OCI-LY7 (cell line): ENCODE results near the gene ASMTL. TPM values are rescaled to one million over a fixed set of nuclear protein-coding genes. Genes with fewer than 3 reads are reported as not detected.

Experiments used
- BruUV-seq: library from RNA; stranded (reverse); fragments of 400-500 nt; replicated peaks from 2 replicates; lab custom pipeline; 2021; lab: Mats Ljungman, UMichigan
- CTCF ChIA-PET: fragments of 300-600 bp; sonication (Branson Sonifier 250); formaldehyde crosslinking; loops from one replicate; lab custom pipeline; 2022; ENCODE audit warnings: antibody characterized with exemption; ENCODE audit not compliant: unreplicated experiment; lab: Charles Lee
- POLR2A ChIA-PET: fragments of 300-600 bp; sonication (Branson Sonifier 250); formaldehyde crosslinking; loops from one replicate; lab custom pipeline; 2022; ENCODE audit warnings: antibody characterized with exemption; lab: Charles Lee
- DNase-seq: peaks from one replicate; pipeline ENCODE4 v3.0.0-alpha.2; 2015; ENCODE audit warnings: low spot score
- H2AFZ ChIP-seq: fragments of 200-600 bp; sonication (generic), shearing (Covaris generic); 2 replicates; pipeline ENCODE4 v1.6.1; 2014; ENCODE audit warnings: mild to moderate bottlenecking, antibody characterized with exemption, low read length, moderate library complexity
- H3K27ac ChIP-seq: fragments of 200-600 bp; sonication (generic); 2 replicates; pipeline ENCODE4 v1.5.1; 2014; ENCODE audit warnings: mixed run types, low read depth, mild to moderate bottlenecking, moderate library complexity, low read length, inconsistent platforms; ENCODE audit not compliant: poor library complexity, severe bottlenecking
- H3K36me3 ChIP-seq: fragments of 200-600 bp; sonication (generic); 2 replicates; pipeline ENCODE4 v1.6.1; 2014; ENCODE audit warnings: mild to moderate bottlenecking, antibody characterized with exemption, low read length, moderate library complexity, mixed read lengths; ENCODE audit not compliant: insufficient read depth
- H3K4me1 ChIP-seq: fragments of 200-600 bp; sonication (generic); 2 replicates; pipeline ENCODE4 v1.5.1; 2014; ENCODE audit warnings: mild to moderate bottlenecking, low read length; ENCODE audit not compliant: insufficient read depth, poor library complexity, severe bottlenecking
- H3K4me2 ChIP-seq: fragments of 200-600 bp; sonication (generic); 2 replicates; pipeline ENCODE4 v1.6.1; 2014; ENCODE audit warnings: mild to moderate bottlenecking, low read length
- H3K4me3 ChIP-seq: fragments of 200-600 bp; sonication (generic); 2 replicates; pipeline ENCODE4 v1.5.1; 2014; ENCODE audit warnings: mild to moderate bottlenecking, low read depth, low read length; ENCODE audit not compliant: poor library complexity, severe bottlenecking
- H3K79me2 ChIP-seq: fragments of 200-600 bp; sonication (generic); 2 replicates; pipeline ENCODE4 v1.6.1; 2016; ENCODE audit warnings: low read depth, mild to moderate bottlenecking, low read length, moderate library complexity, mixed read lengths; ENCODE audit not compliant: insufficient read depth
- H3K9me2 ChIP-seq: fragments of 200-600 bp; sonication (generic); 2 replicates; pipeline ENCODE4 v1.6.1; 2016; ENCODE audit warnings: mild to moderate bottlenecking, low read length, mixed read lengths; ENCODE audit not compliant: insufficient read depth
- H3K9me3 ChIP-seq: fragments of 200-600 bp; sonication (generic); 2 replicates; pipeline ENCODE4 v1.6.1; 2014; ENCODE audit warnings: mild to moderate bottlenecking, mixed run types, low read length, mixed read lengths
- H4K20me1 ChIP-seq: fragments of 200-600 bp; sonication (generic); 2 replicates; pipeline ENCODE4 v1.6.1; 2014; ENCODE audit warnings: mild to moderate bottlenecking, antibody characterized with exemption, low read length, moderate library complexity, mixed read lengths; ENCODE audit not compliant: insufficient read depth
- EZH2phosphoT487 ChIP-seq: fragments of 200-600 bp; sonication (generic); IDR thresholded peaks from 2 replicates; pipeline ENCODE4 v1.6.1; 2018; ENCODE audit warnings: low read depth, borderline replicate concordance, mild to moderate bottlenecking, mixed run types, antibody characterized with exemption, low read length, moderate library complexity, mixed read lengths
- intact Hi-C: fragments of 100-400 bp; cut with micrococcal nuclease; formaldehyde crosslinking; loops from one replicate; pipeline ENCODE4 v1.10.0; 2022; ENCODE audit not compliant: unreplicated experiment
- total RNA-seq, 2 experiments: library from RNA; depleted of rRNA in 1 of 2; stranded (reverse); fragments of >200 nt in 1 of 2; shearing (Covaris generic) in 1 of 2; gene quantifications; 2 replicates each; pipeline ENCODE4 v1.2.3, GENCODE V29; 2014 to 2022
- TF ChIP-seq, protein P1 (sequence below): fragments of 200-600 bp; sonication (generic); conservative IDR thresholded peaks from 2 replicates; pipeline ENCODE4 v1.5.1; 2014; ENCODE audit warnings: mild to moderate bottlenecking, antibody characterized with exemption, low read length, moderate library complexity, mixed read lengths

ASMTL gene
- total RNA-seq, 2 experiments from 2014 or later: 17.2 to 37.0 TPM

- Histone ChIP-seq H3K4me1 (peaks cover 29% of the 10 kb centered on the region), H3K9me3 (no peaks in the 10 kb centered on the region), H3K36me3 (peaks cover 74% of the 10 kb centered on the region), H3K27ac (peak overlapping the region; percentile 90), H3K4me2 (peak overlapping the region; percentile 96), H3K79me2 (peaks cover 75% of the 10 kb centered on the region), H3K9me2 (no peaks in the 10 kb centered on the region), H3K4me3 (peak overlapping the region; percentile 99), H4K20me1 (peaks cover 29% of the 10 kb centered on the region), H2AFZ (no peak overlapping the region)
- ChIA-PET POLR2A (no interaction called here), CTCF (no interaction called here)
- intact Hi-C loops: loop anchor here (1.0 to 5.0 kb wide), 5 partner anchors 60 to 199 kb away; partner anchors contain the start of genes AKAP17A and ASMTL
- BruUV-seq: no TSS peak
- DNase-seq: peak; percentile 69
- TF ChIP-seq, protein P1, sequence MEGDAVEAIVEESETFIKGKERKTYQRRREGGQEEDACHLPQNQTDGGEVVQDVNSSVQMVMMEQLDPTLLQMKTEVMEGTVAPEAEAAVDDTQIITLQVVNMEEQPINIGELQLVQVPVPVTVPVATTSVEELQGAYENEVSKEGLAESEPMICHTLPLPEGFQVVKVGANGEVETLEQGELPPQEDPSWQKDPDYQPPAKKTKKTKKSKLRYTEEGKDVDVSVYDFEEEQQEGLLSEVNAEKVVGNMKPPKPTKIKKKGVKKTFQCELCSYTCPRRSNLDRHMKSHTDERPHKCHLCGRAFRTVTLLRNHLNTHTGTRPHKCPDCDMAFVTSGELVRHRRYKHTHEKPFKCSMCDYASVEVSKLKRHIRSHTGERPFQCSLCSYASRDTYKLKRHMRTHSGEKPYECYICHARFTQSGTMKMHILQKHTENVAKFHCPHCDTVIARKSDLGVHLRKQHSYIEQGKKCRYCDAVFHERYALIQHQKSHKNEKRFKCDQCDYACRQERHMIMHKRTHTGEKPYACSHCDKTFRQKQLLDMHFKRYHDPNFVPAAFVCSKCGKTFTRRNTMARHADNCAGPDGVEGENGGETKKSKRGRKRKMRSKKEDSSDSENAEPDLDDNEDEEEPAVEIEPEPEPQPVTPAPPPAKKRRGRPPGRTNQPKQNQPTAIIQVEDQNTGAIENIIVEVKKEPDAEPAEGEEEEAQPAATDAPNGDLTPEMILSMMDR: no peak
- TF ChIP-seq EZH2phosphoT487: no peak
Observed at GRCh38 chrX:1392376-1393068, 60.2 kb downstream of the ASMTL start.

DNA sequence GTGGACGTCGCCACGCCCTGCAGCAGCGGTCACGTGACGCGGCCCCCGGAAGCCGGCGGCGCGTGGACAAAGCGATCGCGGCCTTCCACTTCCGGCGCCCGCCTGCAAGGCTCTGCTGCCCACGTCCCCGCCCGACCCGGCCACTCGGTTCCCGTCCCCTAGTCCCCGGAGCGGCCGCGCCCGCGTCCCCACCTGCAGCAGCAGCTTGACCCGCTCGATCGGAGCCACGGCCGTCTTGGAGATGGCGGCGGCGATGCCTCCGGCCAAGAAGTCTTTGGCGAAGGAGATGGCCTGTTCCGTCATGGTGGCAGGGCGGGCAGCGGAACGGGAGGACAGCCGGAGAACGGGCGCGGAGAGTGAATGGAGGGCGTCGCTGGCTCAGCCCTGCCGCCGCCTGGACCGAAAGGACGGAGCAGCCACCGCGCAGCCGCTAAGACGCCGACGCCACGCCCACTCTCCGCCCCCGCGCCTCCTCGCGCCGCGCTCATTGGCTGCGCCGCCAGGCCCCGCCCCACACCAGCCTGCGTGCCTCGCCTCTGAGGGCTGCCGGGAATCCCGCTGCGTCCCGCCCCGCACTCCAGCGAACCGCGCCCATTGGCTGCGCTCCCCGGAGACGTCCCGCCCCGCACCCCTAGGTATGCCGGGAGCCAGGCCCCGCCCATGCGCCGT lies 60.9 kb downstream of the ASMTL start, which contains the start of gene SLC25A6:
TSS of gene SLC25A6 (minus strand) at position 407 of the 669 bp plus-strand sequence. CDS start at position 303, 104 bp downstream.
- Histone ChIP-seq H3K79me2 (peaks cover 77% of the 10 kb centered on the region), H3K4me1 (peaks cover 29% of the 10 kb centered on the region), H4K20me1 (peaks cover 29% of the 10 kb centered on the region), H3K9me2 (no peaks in the 10 kb centered on the region), H2AFZ (no peak within 1 kb of the TSS), H3K27ac (peak within 1 kb of the TSS; percentile 90), H3K4me3 (peak within 1 kb of the TSS; percentile 99), H3K4me2 (peak within 1 kb of the TSS; percentile 96), H3K9me3 (no peaks in the 10 kb centered on the region), H3K36me3 (peaks cover 74% of the 10 kb centered on the region)
- POLR2A ChIA-PET: no interaction called here
- TF ChIP-seq, protein P1: 0 out of 2 replicates have a peak, but pooled peaks have one; percentile 13
- TF ChIP-seq EZH2phosphoT487: no peak
- intact Hi-C loops: loop anchor here (1.0 to 5.0 kb wide), 5 partner anchors 61 to 199 kb away; partner anchors contain the start of genes AKAP17A and ASMTL
- CTCF ChIA-PET: no interaction called here
- DNase-seq: peak; percentile 99
- TSS peak; percentile 64 for BruUV-seq
